D341Med (cell line): ENCODE data around the gene EMP3.

Experiments
- DNase-seq: peaks from one replicate; pipeline ENCODE4 v3.0.0; 2012; ENCODE audit warnings: low spot score

Gene EMP3

GRCh38 chr19:48318286-48318987, 6.9 kb upstream of the EMP3 start:
- DNase-seq: no peak

- peak; percentile 85 for DNase-seq
These were observed 5.5 kb upstream of the EMP3 start for GRCh38 chr19:48319647-48320541.

GRCh38 chr19:48321372-48321621, 4.1 kb upstream of the EMP3 start:
- DNase-seq: peak; percentile 96

GRCh38 chr19:48321622-48322591, 3.4 kb upstream of the EMP3 start:
- peak; percentile 98 for DNase-seq

- no peak for DNase-seq
These were observed 4.0 kb downstream of the EMP3 start for GRCh38 chr19:48329167-48329891.

GRCh38 chr19:48330012-48330681, 4.8 kb downstream of the EMP3 start:
- DNase-seq: peak; percentile 90

GRCh38 chr19:48332351-48332661, 7.0 kb downstream of the EMP3 start:
- no peak for DNase-seq

GRCh38 chr19:48332662-48333466, 7.5 kb downstream of the EMP3 start:
- peak; percentile 85 for DNase-seq

GRCh38 chr19:48333467-48334384, 8.4 kb downstream of the EMP3 start:
- DNase-seq: peak; percentile 93

GRCh38 chr19:48338253-48338755, 13.0 kb downstream of the EMP3 start:
- no peak for DNase-seq

- DNase-seq: no peak
These were observed 13.6 kb downstream of the EMP3 start for GRCh38 chr19:48338802-48339503.

GRCh38 chr19:48340995-48341394, 15.6 kb downstream of the EMP3 start:
- peak; percentile 72 for DNase-seq

- DNase-seq: no peak
These were observed 16.4 kb downstream of the EMP3 start for GRCh38 chr19:48341515-48342413.

- DNase-seq: no peak
These were observed 17.0 kb downstream of the EMP3 start for GRCh38 chr19:48342414-48342738.

- DNase-seq: no peak
These were observed 17.6 kb downstream of the EMP3 start for GRCh38 chr19:48342841-48343540.

GRCh38 chr19:48344892-48345291, 19.5 kb downstream of the EMP3 start:
- peak; percentile 75 for DNase-seq

GRCh38 chr19:48346191-48346590, 20.8 kb downstream of the EMP3 start:
- DNase-seq: no peak
